Astrocyte (in vitro differentiated cells and primary cell): Measurements from ENCODE around the gene RPSA. TPM values are rescaled to one million over a fixed set of nuclear protein-coding genes. Genes with fewer than 3 reads are reported as not detected.

Source experiments
- DNase-seq: peaks from one replicate; pipeline ENCODE4 v3.0.0-alpha.2; 2010; ENCODE audit warnings: low read depth
- FAIRE-seq: peaks from 2 replicates; lab custom pipeline; 2011; peaks lifted over from hg19 to GRCh38; lab: Jason Lieb, UNC
- H2AFZ ChIP-seq: 2 replicates; pipeline ENCODE4 v1.6.0; 2012; ENCODE audit warnings: low read depth, low read length, inconsistent platforms
- H3K27ac ChIP-seq: 2 replicates; pipeline ENCODE4 v1.5.1; 2011; ENCODE audit warnings: low read depth, low read length, inconsistent platforms
- H3K27me3 ChIP-seq: 2 replicates; pipeline ENCODE4 v1.6.0; 2011; ENCODE audit warnings: low read length, inconsistent platforms; ENCODE audit not compliant: insufficient read depth
- H3K36me3 ChIP-seq: 2 replicates; pipeline ENCODE4 v1.5.1; 2011; ENCODE audit warnings: low read length, inconsistent platforms; ENCODE audit not compliant: insufficient read depth
- H3K4me1 ChIP-seq: 2 replicates; pipeline ENCODE4 v1.5.1; 2011; ENCODE audit warnings: low read length, inconsistent platforms; ENCODE audit not compliant: insufficient read depth
- H3K4me2 ChIP-seq: 2 replicates; pipeline ENCODE4 v1.6.0; 2012; ENCODE audit warnings: low read length, inconsistent platforms
- H3K4me3 ChIP-seq: 2 replicates; pipeline ENCODE4 v1.5.1; 2011; ENCODE audit warnings: low read depth, mild to moderate bottlenecking, low read length, inconsistent platforms; ENCODE audit not compliant: insufficient read depth
- H3K79me2 ChIP-seq: 2 replicates; pipeline ENCODE4 v1.6.0; 2012; ENCODE audit warnings: mild to moderate bottlenecking, low read length, inconsistent platforms; ENCODE audit not compliant: insufficient read depth
- H3K9ac ChIP-seq: 2 replicates; pipeline ENCODE4 v1.6.0; 2012; ENCODE audit warnings: mild to moderate bottlenecking, low read length, inconsistent platforms
- H3K9me3 ChIP-seq: 2 replicates; pipeline ENCODE4 v1.5.1; 2012; ENCODE audit warnings: low read depth, mild to moderate bottlenecking, low read length, inconsistent platforms; ENCODE audit not compliant: insufficient read depth
- H4K20me1 ChIP-seq: 2 replicates; pipeline ENCODE4 v1.6.0; 2012; ENCODE audit warnings: low read length, inconsistent platforms; ENCODE audit not compliant: insufficient read depth
- H3K27ac Mint-ChIP-seq: one replicate; pipeline ENCODE4 v1.8.0; 2021; ENCODE audit warnings: mild to moderate bottlenecking, mixed read lengths; ENCODE audit not compliant: unreplicated experiment
- H3K27me3 Mint-ChIP-seq: one replicate; pipeline ENCODE4 v1.8.0; 2021; ENCODE audit warnings: low read depth, mixed read lengths; ENCODE audit not compliant: unreplicated experiment
- H3K36me3 Mint-ChIP-seq: one replicate; pipeline ENCODE4 v1.8.0; 2021; ENCODE audit warnings: low read depth, mixed read lengths; ENCODE audit not compliant: unreplicated experiment
- H3K4me1 Mint-ChIP-seq: one replicate; pipeline ENCODE4 v1.8.0; 2021; ENCODE audit warnings: low read depth, mixed read lengths; ENCODE audit not compliant: unreplicated experiment
- H3K4me3 Mint-ChIP-seq: one replicate; pipeline ENCODE4 v1.8.0; 2021; ENCODE audit warnings: mild to moderate bottlenecking, moderate library complexity, mixed read lengths; ENCODE audit not compliant: unreplicated experiment
- H3K9me3 Mint-ChIP-seq: one replicate; pipeline ENCODE4 v1.8.0; 2021; ENCODE audit warnings: mild to moderate bottlenecking, mixed read lengths; ENCODE audit not compliant: unreplicated experiment
- EZH2 ChIP-seq: IDR thresholded peaks from 2 replicates; pipeline ENCODE4 v1.6.1; 2012; ENCODE audit warnings: mild to moderate bottlenecking, low read length, inconsistent platforms; ENCODE audit not compliant: insufficient read depth
- total RNA-seq: library from RNA; stranded (reverse); gene quantifications from 2 replicates; pipeline ENCODE4 v1.2.1, GENCODE V29; 2021
- TF ChIP-seq, protein P1 (sequence below): IDR thresholded peaks from 2 replicates; pipeline ENCODE4 v1.5.1; 2011; ENCODE audit warnings: low read depth, mild to moderate bottlenecking, inconsistent platforms, low read length, moderate library complexity; ENCODE audit not compliant: insufficient read depth

The RPSA gene
- total RNA-seq, 1 donor from 2014 or later, result 1,004 TPM

DNA sequence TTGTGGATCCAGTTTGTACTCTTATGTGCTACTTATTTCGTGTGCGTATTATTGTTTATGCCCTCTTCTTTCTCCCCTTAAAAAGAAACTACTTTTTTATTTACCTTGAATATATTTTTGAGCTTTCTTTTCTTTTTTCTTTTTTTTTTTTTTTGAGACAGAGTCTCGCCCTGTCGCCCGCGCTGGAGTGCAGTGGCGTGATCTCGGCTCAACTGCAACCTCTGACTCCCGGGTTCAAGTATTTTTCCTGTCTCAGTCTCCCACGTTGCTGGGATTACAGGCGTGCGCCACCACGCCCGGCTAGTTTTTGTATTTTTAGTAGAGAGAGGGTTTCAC, 21.9 kb upstream of the RPSA start:
- peaks cover 3% of the 10 kb centered on the region for H3K36me3 Mint-ChIP-seq
- Histone ChIP-seq H3K27ac (no peak overlapping the region), H3K27me3 (no peaks in the 10 kb centered on the region), H3K4me3 (peak overlapping the region; percentile 89), H3K79me2 (peaks cover 60% of the 10 kb centered on the region), H2AFZ (no peak overlapping the region), H3K4me2 (peak overlapping the region; percentile 86), H3K4me1 (peaks cover 13% of the 10 kb centered on the region), H3K9ac (peak overlapping the region; percentile 87), H3K36me3 (no peaks in the 10 kb centered on the region), H3K9me3 (no peaks in the 10 kb centered on the region), H4K20me1 (peaks cover 51% of the 10 kb centered on the region)
- no peaks in the 10 kb centered on the region for H3K9me3 Mint-ChIP-seq
- no peak for DNase-seq
- no peaks in the 10 kb centered on the region for H3K27me3 Mint-ChIP-seq
- peaks cover 22% of the 10 kb centered on the region for H3K4me1 Mint-ChIP-seq
- peak overlapping the region; percentile 19 for H3K27ac Mint-ChIP-seq
- H3K4me3 Mint-ChIP-seq, result peak overlapping the region; percentile 94
- no peak for FAIRE-seq
- TF ChIP-seq, protein P1, sequence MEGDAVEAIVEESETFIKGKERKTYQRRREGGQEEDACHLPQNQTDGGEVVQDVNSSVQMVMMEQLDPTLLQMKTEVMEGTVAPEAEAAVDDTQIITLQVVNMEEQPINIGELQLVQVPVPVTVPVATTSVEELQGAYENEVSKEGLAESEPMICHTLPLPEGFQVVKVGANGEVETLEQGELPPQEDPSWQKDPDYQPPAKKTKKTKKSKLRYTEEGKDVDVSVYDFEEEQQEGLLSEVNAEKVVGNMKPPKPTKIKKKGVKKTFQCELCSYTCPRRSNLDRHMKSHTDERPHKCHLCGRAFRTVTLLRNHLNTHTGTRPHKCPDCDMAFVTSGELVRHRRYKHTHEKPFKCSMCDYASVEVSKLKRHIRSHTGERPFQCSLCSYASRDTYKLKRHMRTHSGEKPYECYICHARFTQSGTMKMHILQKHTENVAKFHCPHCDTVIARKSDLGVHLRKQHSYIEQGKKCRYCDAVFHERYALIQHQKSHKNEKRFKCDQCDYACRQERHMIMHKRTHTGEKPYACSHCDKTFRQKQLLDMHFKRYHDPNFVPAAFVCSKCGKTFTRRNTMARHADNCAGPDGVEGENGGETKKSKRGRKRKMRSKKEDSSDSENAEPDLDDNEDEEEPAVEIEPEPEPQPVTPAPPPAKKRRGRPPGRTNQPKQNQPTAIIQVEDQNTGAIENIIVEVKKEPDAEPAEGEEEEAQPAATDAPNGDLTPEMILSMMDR, result no peak
- TF ChIP-seq EZH2, result no peak

GRCh38 chr3:39385456-39386090, 20.9 kb upstream of the RPSA start:
- peak overlapping the region; percentile 27 for H3K27ac Mint-ChIP-seq
- peaks cover 4% of the 10 kb centered on the region for H3K36me3 Mint-ChIP-seq
- H3K27ac ChIP-seq, result no peak overlapping the region
- H3K27me3 Mint-ChIP-seq, result no peaks in the 10 kb centered on the region
- TF ChIP-seq EZH2, result no peak
- TF ChIP-seq, protein P1, result no peak
- H3K9me3 ChIP-seq, result no peaks in the 10 kb centered on the region
- no peak overlapping the region for H3K9ac ChIP-seq
- peaks cover 13% of the 10 kb centered on the region for H3K4me1 ChIP-seq
- H3K4me2 ChIP-seq, result peak overlapping the region; percentile 86
- FAIRE-seq (no peak), DNase-seq (no peak)
- peaks cover 68% of the 10 kb centered on the region for H3K79me2 ChIP-seq
- peaks cover 4% of the 10 kb centered on the region for H3K36me3 ChIP-seq
- no peak overlapping the region for H2AFZ ChIP-seq
- no peaks in the 10 kb centered on the region for H3K9me3 Mint-ChIP-seq
- no peak overlapping the region for H3K4me3 ChIP-seq
- H4K20me1 ChIP-seq, result peaks cover 61% of the 10 kb centered on the region
- H3K4me1 Mint-ChIP-seq, result peaks cover 22% of the 10 kb centered on the region
- H3K4me3 Mint-ChIP-seq, result peak overlapping the region; percentile 94
- no peaks in the 10 kb centered on the region for H3K27me3 ChIP-seq

DNA sequence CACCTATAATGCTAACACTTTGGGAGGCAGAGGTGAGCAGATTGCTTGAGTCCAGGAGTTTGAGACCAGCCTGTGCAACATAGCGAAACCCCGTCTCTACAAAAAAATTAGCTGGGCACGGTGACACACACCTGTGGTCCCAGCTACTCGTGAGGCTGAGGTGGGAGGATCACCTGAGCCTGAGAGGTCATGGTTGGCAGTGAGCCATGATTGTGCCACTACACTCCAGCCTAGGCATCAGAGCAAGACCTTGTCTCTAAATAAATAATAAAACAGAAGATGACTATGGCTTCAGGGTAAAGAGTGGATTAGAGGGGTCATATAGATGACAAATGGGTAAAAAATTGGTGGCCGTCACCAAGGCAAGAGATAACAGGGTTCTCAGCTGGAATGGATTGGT, 20.2 kb upstream of the RPSA start:
- no peak for FAIRE-seq
- H3K4me3 Mint-ChIP-seq, result no peak overlapping the region
- no peak overlapping the region for H3K4me2 ChIP-seq
- H3K27me3 ChIP-seq, result no peaks in the 10 kb centered on the region
- TF ChIP-seq EZH2, result no peak
- TF ChIP-seq, protein P1, result no peak
- no peak overlapping the region for H3K27ac ChIP-seq
- H3K9ac ChIP-seq, result no peak overlapping the region
- no peaks in the 10 kb centered on the region for H3K9me3 ChIP-seq
- no peak overlapping the region for H3K4me3 ChIP-seq
- no peak overlapping the region for H2AFZ ChIP-seq
- DNase-seq, result no peak
- peaks cover 75% of the 10 kb centered on the region for H3K79me2 ChIP-seq
- peaks cover 9% of the 10 kb centered on the region for H3K36me3 Mint-ChIP-seq
- H3K4me1 Mint-ChIP-seq, result peaks cover 22% of the 10 kb centered on the region
- peaks cover 62% of the 10 kb centered on the region for H4K20me1 ChIP-seq
- H3K36me3 ChIP-seq, result peaks cover 11% of the 10 kb centered on the region
- no peaks in the 10 kb centered on the region for H3K9me3 Mint-ChIP-seq
- H3K27me3 Mint-ChIP-seq, result no peaks in the 10 kb centered on the region
- no peak overlapping the region for H3K27ac Mint-ChIP-seq
- H3K4me1 ChIP-seq, result peaks cover 13% of the 10 kb centered on the region
